Activated B cell treated with CpG ODN at 0.5 μM for 24 hours (primary cell): ENCODE data around the gene ROR2. TPM values are rescaled to one million over a fixed set of nuclear protein-coding genes. Genes with fewer than 3 reads are reported as not detected.

ENCODE experiments used
- ATAC-seq: fragments of 200-7000 bp; cut with Tn5 transposase; one replicate; pipeline ENCODE4 v1.10.0; 2021; ENCODE audit warnings: low read depth, mild to moderate bottlenecking, moderate library complexity
- CTCF ChIA-PET: fragments of 350-600 bp; sonication (Branson Sonifier 250); formaldehyde crosslinking; loops from one replicate; lab custom pipeline; 2021; ENCODE audit warnings: antibody characterized with exemption; lab: Charles Lee
- POLR2A ChIA-PET: fragments of 350-600 bp; sonication (Branson Sonifier 250); formaldehyde crosslinking; loops from one replicate; lab custom pipeline; 2021; ENCODE audit warnings: antibody characterized with exemption; lab: Charles Lee
- DNase-seq: peaks from one replicate; pipeline ENCODE4 v3.0.0; 2022
- H3K27ac Mint-ChIP-seq: one replicate; pipeline ENCODE4 v1.8.0; 2020; ENCODE audit warnings: mixed read lengths
- H3K27me3 Mint-ChIP-seq: one replicate; pipeline ENCODE4 v1.8.0; 2021; ENCODE audit warnings: mixed read lengths
- H3K36me3 Mint-ChIP-seq: one replicate; pipeline ENCODE4 v1.8.0; 2021; ENCODE audit warnings: low read depth, mixed read lengths
- H3K4me1 Mint-ChIP-seq: one replicate; pipeline ENCODE4 v1.8.0; 2021; ENCODE audit warnings: mixed read lengths
- H3K4me3 Mint-ChIP-seq: one replicate; pipeline ENCODE4 v1.8.0; 2020; ENCODE audit warnings: mild to moderate bottlenecking, mixed read lengths
- H3K9me3 Mint-ChIP-seq: one replicate; pipeline ENCODE4 v1.8.0; 2020; ENCODE audit warnings: mixed read lengths
- intact Hi-C: fragments of 100-400 bp; cut with micrococcal nuclease; formaldehyde crosslinking; loops from one replicate; pipeline ENCODE4 v1.15.1; 2024
- total RNA-seq: library from RNA; stranded (reverse); gene quantifications from 2 replicates; pipeline ENCODE4 v1.2.3, GENCODE V29; 2022
- TF ChIP-seq, protein P1 (sequence below): fragments of 200-600 bp; IDR thresholded peaks from one replicate; pipeline ENCODE4 v1.8.0; 2022; ENCODE audit warnings: antibody characterized with exemption, mild to moderate bottlenecking

ROR2 gene
- total RNA-seq, 1 donor from 2014 or later = not detected

DNA sequence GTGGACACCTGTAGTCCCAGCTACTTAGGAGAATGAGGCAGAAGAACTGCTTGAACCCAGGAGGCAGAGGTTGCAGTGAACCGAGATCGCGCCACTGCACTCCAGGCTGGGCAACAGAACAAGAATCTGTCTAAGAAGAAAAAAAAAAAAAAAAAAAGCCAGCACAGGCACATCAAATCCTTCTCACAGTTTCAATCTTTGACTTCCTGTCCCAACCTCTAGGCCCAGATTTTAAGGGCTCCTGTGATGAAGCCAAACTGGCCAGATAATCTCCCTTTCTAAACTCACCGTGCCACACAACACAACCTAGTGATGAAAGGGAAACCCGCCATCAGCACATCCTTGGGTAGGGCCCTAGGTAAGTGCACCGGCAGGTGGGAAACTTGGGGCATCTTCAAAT lies 58.1 kb downstream of the ROR2 start:
- H3K4me3 Mint-ChIP-seq = no peak overlapping the region
- no peaks in the 10 kb centered on the region for H3K36me3 Mint-ChIP-seq
- DNase-seq = no peak
- intact Hi-C loops = no loop called here
- no peak overlapping the region for H3K27ac Mint-ChIP-seq
- H3K9me3 Mint-ChIP-seq = no peaks in the 10 kb centered on the region
- no peak for ATAC-seq
- CTCF ChIA-PET = no interaction called here
- H3K27me3 Mint-ChIP-seq = peaks cover 21% of the 10 kb centered on the region
- H3K4me1 Mint-ChIP-seq = peaks cover 3% of the 10 kb centered on the region
- POLR2A ChIA-PET = no interaction called here
- TF ChIP-seq, protein P1, sequence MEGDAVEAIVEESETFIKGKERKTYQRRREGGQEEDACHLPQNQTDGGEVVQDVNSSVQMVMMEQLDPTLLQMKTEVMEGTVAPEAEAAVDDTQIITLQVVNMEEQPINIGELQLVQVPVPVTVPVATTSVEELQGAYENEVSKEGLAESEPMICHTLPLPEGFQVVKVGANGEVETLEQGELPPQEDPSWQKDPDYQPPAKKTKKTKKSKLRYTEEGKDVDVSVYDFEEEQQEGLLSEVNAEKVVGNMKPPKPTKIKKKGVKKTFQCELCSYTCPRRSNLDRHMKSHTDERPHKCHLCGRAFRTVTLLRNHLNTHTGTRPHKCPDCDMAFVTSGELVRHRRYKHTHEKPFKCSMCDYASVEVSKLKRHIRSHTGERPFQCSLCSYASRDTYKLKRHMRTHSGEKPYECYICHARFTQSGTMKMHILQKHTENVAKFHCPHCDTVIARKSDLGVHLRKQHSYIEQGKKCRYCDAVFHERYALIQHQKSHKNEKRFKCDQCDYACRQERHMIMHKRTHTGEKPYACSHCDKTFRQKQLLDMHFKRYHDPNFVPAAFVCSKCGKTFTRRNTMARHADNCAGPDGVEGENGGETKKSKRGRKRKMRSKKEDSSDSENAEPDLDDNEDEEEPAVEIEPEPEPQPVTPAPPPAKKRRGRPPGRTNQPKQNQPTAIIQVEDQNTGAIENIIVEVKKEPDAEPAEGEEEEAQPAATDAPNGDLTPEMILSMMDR = no peak

DNA sequence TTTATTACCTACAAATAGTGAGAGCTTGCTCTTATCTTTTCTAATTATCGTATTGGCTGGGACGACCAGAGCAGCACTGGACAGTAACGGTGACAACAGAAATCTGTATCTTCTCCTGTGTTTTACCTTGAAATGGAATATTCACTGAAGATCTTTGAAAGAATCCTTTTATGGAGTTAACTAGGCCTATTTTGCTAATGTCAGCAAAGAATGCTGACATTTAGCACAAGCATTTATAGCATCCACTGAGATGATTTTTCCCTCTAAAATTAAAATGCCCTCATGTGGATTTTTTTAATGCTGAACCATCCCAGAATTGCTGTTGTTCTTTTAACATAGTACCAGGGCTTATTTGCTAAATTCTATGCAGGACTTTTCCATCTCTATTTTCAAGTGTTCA lies 59.4 kb downstream of the ROR2 start:
- CTCF ChIA-PET = no interaction called here
- no peak for DNase-seq
- TF ChIP-seq, protein P1 = no peak
- Mint-ChIP-seq H3K4me1 (no peaks in the 10 kb centered on the region), H3K4me3 (no peak overlapping the region), H3K36me3 (no peaks in the 10 kb centered on the region), H3K27me3 (peaks cover 9% of the 10 kb centered on the region), H3K9me3 (no peaks in the 10 kb centered on the region), H3K27ac (no peak overlapping the region)
- ATAC-seq = no peak
- POLR2A ChIA-PET = no interaction called here
- intact Hi-C loops = no loop called here

DNA sequence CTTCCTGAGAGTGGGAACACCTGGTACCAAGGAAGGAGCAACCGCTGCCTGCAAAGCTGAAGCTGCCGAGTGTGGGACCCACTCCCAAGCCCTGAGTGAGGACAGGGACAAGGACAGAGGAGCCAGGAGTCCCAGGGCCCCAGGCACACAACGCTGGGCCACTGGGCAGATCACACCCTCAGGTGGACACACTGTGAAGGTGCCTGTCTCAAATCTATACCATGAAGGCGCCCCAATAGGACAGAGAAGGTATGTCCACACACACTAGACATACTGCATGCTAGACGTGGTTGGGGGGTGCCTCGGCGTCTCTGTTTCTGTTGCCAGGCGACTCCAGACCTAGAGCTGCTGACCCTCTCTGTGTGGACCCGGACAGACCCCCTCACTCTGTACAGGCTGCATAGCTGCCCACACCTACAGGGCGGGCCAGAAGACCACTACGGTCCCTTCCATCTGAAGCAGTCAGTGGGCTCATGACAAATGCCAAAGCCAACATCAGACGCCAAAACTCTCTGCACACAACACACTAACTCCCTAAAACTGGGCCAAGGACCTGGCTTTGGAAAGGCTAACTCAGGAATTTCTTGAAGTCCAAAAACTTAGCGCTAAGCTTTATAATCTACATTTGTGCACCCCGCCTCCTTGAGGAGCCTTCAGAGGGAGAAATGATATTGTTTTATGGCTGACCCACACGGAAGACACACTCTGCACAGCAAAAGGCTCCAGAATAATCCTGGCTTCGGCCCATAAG lies 60.7 kb downstream of the ROR2 start:
- TF ChIP-seq, protein P1 = no peak
- ATAC-seq = no peak
- no peaks in the 10 kb centered on the region for H3K4me1 Mint-ChIP-seq
- CTCF ChIA-PET = no interaction called here
- DNase-seq = no peak
- H3K9me3 Mint-ChIP-seq = no peaks in the 10 kb centered on the region
- H3K36me3 Mint-ChIP-seq = no peaks in the 10 kb centered on the region
- POLR2A ChIA-PET = no interaction called here
- peaks cover 9% of the 10 kb centered on the region for H3K27me3 Mint-ChIP-seq
- intact Hi-C loops = no loop called here
- no peak overlapping the region for H3K27ac Mint-ChIP-seq
- no peak overlapping the region for H3K4me3 Mint-ChIP-seq

DNA sequence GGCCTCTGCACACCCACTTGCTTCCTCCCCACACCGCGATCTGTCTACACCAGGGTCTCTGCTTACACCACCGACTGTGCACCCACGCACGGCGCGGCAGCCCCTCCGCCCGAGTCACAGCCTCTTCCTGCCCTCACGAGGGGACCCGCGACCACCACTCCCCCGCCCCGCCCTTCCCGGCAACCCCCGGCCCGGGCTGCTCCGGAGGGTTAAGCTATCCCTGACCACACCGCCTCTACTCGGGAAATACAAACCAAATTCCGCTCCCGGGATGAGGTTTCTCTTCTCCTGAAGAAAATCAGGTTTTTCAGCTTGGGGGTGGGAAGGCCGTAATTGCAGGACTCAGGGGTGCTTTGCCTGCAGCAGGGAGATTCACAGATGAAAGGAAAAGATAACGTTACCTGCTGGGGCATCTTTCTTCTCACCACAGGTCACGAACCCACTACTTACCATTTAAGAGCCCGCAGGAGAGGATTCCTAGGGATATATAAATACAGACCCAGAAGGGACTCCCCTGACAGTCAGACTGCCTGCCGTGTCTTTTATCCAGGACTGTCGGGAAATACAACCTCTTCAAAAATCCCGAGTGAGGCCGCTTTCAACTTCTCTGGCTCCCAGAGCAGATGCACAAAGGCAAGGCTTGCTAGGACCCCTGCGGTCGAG lies 63.5 kb downstream of the ROR2 start:
- no peak for DNase-seq
- H3K9me3 Mint-ChIP-seq = no peaks in the 10 kb centered on the region
- H3K4me1 Mint-ChIP-seq = no peaks in the 10 kb centered on the region
- ATAC-seq = no peak
- TF ChIP-seq, protein P1 = no peak
- no peak overlapping the region for H3K27ac Mint-ChIP-seq
- ChIA-PET POLR2A (no interaction called here), CTCF (no interaction called here)
- no peaks in the 10 kb centered on the region for H3K36me3 Mint-ChIP-seq
- H3K4me3 Mint-ChIP-seq = no peak overlapping the region
- no peaks in the 10 kb centered on the region for H3K27me3 Mint-ChIP-seq
- intact Hi-C loops = no loop called here

DNA sequence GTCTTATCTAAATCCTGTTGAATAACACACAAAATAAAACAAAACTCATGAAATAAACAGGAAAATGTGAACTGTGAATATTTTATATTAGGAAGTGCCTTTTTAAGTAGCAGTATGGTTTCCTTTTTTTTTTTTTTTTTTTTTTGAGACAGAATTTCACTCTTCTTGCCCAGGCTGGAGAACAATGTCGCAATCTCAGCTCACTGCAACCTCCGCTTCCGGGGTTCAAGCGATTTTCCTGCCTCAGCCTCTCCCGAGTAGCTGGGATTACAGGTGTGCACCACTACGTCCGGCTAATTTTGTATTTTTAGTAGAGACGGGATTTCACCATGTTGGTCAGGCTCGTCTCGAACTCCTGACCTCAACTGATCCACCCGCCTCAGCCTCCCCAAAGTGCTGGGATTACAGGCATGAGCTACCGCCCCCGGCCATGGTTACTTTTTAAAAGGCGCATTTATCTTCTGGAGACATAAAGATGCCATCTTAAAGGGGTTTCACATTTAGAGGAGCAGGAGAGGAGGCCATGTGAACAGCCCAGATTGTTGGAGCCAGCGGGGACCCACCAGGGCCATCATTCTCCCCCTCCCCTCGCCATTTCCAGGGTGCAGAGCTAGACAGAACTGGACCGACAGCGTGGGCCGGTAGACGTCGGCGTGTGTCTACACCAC lies 64.1 kb downstream of the ROR2 start:
- Mint-ChIP-seq H3K27ac (no peak overlapping the region), H3K4me1 (no peaks in the 10 kb centered on the region), H3K36me3 (no peaks in the 10 kb centered on the region), H3K4me3 (no peak overlapping the region), H3K9me3 (no peaks in the 10 kb centered on the region), H3K27me3 (no peaks in the 10 kb centered on the region)
- ATAC-seq = no peak
- CTCF ChIA-PET = no interaction called here
- TF ChIP-seq, protein P1 = no peak
- intact Hi-C loops = no loop called here
- no peak for DNase-seq
- POLR2A ChIA-PET = no interaction called here
